H9 (cell line): ENCODE results near the gene FBXL14. TPM values are rescaled to one million over a fixed set of nuclear protein-coding genes. Genes with fewer than 3 reads are reported as not detected.

Experiments used
- DNase-seq: peaks from one replicate; pipeline ENCODE4 v3.0.0-alpha.2; 2017
- H2AFZ ChIP-seq: one replicate; pipeline ENCODE4 v1.6.1; 2013; ENCODE audit warnings: mild to moderate bottlenecking, low read length, control low read depth, moderate library complexity
- H2AK5ac ChIP-seq: 2 replicates; pipeline ENCODE4 v1.6.1; 2013; ENCODE audit warnings: low read length, control low read depth, mixed read lengths; ENCODE audit not compliant: insufficient read length
- H2BK120ac ChIP-seq: one replicate; pipeline ENCODE4 v1.6.1; 2013; ENCODE audit warnings: low read depth, mild to moderate bottlenecking, low read length, control low read depth, inconsistent platforms; ENCODE audit not compliant: poor library complexity, severe bottlenecking
- H2BK12ac ChIP-seq: 2 replicates; pipeline ENCODE4 v1.6.1; 2013; ENCODE audit warnings: low read length, control low read depth, mixed read lengths, low read depth; ENCODE audit not compliant: insufficient read length
- H2BK15ac ChIP-seq: 2 replicates; pipeline ENCODE4 v1.6.1; 2013; ENCODE audit warnings: low read depth, low read length, control low read depth
- H2BK20ac ChIP-seq: one replicate; pipeline ENCODE4 v1.6.1; 2013; ENCODE audit warnings: low read depth, mild to moderate bottlenecking, low read length, control low read depth, inconsistent platforms; ENCODE audit not compliant: poor library complexity, severe bottlenecking
- H2BK5ac ChIP-seq: 2 replicates; pipeline ENCODE4 v1.6.1; 2013; ENCODE audit warnings: low read length, control low read depth, mixed read lengths; ENCODE audit not compliant: insufficient read length
- H3K14ac ChIP-seq: 2 replicates; pipeline ENCODE4 v1.6.1; 2013; ENCODE audit warnings: low read length, control low read depth; ENCODE audit not compliant: insufficient read depth
- H3K18ac ChIP-seq: 2 replicates; pipeline ENCODE4 v1.6.1; 2013; ENCODE audit warnings: low read depth, mild to moderate bottlenecking, mixed read lengths, low read length, control low read depth; ENCODE audit not compliant: insufficient read length
- H3K23ac ChIP-seq: 2 replicates; pipeline ENCODE4 v1.6.1; 2013; ENCODE audit warnings: low read length, control low read depth, mixed read lengths, low read depth; ENCODE audit not compliant: insufficient read length
- H3K23me2 ChIP-seq: 2 replicates; pipeline ENCODE4 v1.6.1; 2013; ENCODE audit warnings: low read depth, mild to moderate bottlenecking, mixed read lengths, low read length, control low read depth; ENCODE audit not compliant: insufficient read length, poor library complexity, severe bottlenecking
- H3K27ac ChIP-seq: 2 replicates; pipeline ENCODE4 v1.5.1; 2013; ENCODE audit warnings: low read length, control low read depth, mixed read lengths, low read depth; ENCODE audit not compliant: insufficient read length
- H3K27me3 ChIP-seq: 2 replicates; pipeline ENCODE4 v1.6.1; 2013; ENCODE audit warnings: low read length, control low read depth, inconsistent platforms; ENCODE audit not compliant: insufficient read depth
- H3K4ac ChIP-seq: 2 replicates; pipeline ENCODE4 v1.6.1; 2013; ENCODE audit warnings: low read depth, mild to moderate bottlenecking, control low read depth, inconsistent platforms, low read length, moderate library complexity
- H3K4me1 ChIP-seq: 2 replicates; pipeline ENCODE4 v1.6.1; 2013; ENCODE audit warnings: low read length, control low read depth, inconsistent platforms; ENCODE audit not compliant: insufficient read depth
- H3K4me2 ChIP-seq: 2 replicates; pipeline ENCODE4 v1.6.1; 2013; ENCODE audit warnings: low read length, control low read depth, mixed read lengths; ENCODE audit not compliant: insufficient read length, insufficient read depth
- H3K56ac ChIP-seq: 2 replicates; pipeline ENCODE4 v1.6.1; 2013; ENCODE audit warnings: low read depth, mild to moderate bottlenecking, mixed read lengths, low read length, control low read depth; ENCODE audit not compliant: insufficient read length
- H3K79me1 ChIP-seq: 2 replicates; pipeline ENCODE4 v1.6.1; 2013; ENCODE audit warnings: low read depth, mild to moderate bottlenecking, moderate library complexity, low read length, control low read depth, inconsistent platforms; ENCODE audit not compliant: insufficient read depth, poor library complexity, severe bottlenecking
- H3K79me2 ChIP-seq: 2 replicates; pipeline ENCODE4 v1.6.1; 2013; ENCODE audit warnings: low read length, control low read depth, inconsistent platforms; ENCODE audit not compliant: insufficient read depth
- H3K9ac ChIP-seq: 2 replicates; pipeline ENCODE4 v1.6.1; 2013; ENCODE audit warnings: low read length, control low read depth, mixed read lengths; ENCODE audit not compliant: insufficient read length; ENCODE audit errors: extremely low read depth
- H3K9me3 ChIP-seq: one replicate; pipeline ENCODE4 v1.6.1; 2013; ENCODE audit warnings: low read depth, low read length, inconsistent platforms; ENCODE audit not compliant: control insufficient read depth
- H3T11ph ChIP-seq: one replicate; pipeline ENCODE4 v1.6.1; 2013; ENCODE audit warnings: mild to moderate bottlenecking, low read length, control low read depth, inconsistent platforms
- H4K20me1 ChIP-seq: one replicate; pipeline ENCODE4 v1.6.1; 2013; ENCODE audit not compliant: control insufficient read depth, insufficient read length, insufficient read depth
- H4K5ac ChIP-seq: 2 replicates; pipeline ENCODE4 v1.6.1; 2013; ENCODE audit warnings: low read depth, mild to moderate bottlenecking, mixed read lengths, low read length, control low read depth; ENCODE audit not compliant: insufficient read length
- H4K8ac ChIP-seq: replicated peaks from 2 replicates; pipeline ENCODE4 v1.6.1; 2013; ENCODE audit warnings: low read length, control low read depth, mixed read lengths, low read depth; ENCODE audit not compliant: insufficient read length
- H4K91ac ChIP-seq: 2 replicates; pipeline ENCODE4 v1.6.1; 2013; ENCODE audit warnings: low read depth, mild to moderate bottlenecking, moderate library complexity, mixed read lengths, low read length, control low read depth; ENCODE audit not compliant: insufficient read length
- H3K27ac Mint-ChIP-seq, 3 experiments: 2 replicates in 2 of 3; 3 replicates in 1 of 3; pipeline ENCODE4 v1.8.0; 2020 to 2021; ENCODE audit warnings: mixed read lengths in 3 of 3, mild to moderate bottlenecking in 1 of 3, moderate library complexity in 1 of 3
- H3K27me3 Mint-ChIP-seq: 2 replicates; pipeline ENCODE4 v1.8.0; 2021; ENCODE audit warnings: low read depth, mild to moderate bottlenecking, moderate library complexity, mixed read lengths
- H3K36me3 Mint-ChIP-seq, 3 experiments: 2 replicates in 2 of 3; 3 replicates in 1 of 3; pipeline ENCODE4 v1.8.0; 2020 to 2021; ENCODE audit warnings: low read depth in 3 of 3, mixed read lengths in 3 of 3; ENCODE audit not compliant: insufficient read depth in 1 of 3
- H3K4me1 Mint-ChIP-seq, 2 experiments: 2 replicates each; pipeline ENCODE4 v1.8.0; 2020; ENCODE audit warnings: mixed read lengths in 2 of 2
- H3K4me3 Mint-ChIP-seq, 2 experiments: 2 replicates in 1 of 2; 3 replicates in 1 of 2; pipeline ENCODE4 v1.8.0; 2020 to 2021; ENCODE audit warnings: mild to moderate bottlenecking in 2 of 2, mixed read lengths in 2 of 2, moderate library complexity in 1 of 2
- H3K9me3 Mint-ChIP-seq, 2 experiments: 2 replicates in 1 of 2; 3 replicates in 1 of 2; pipeline ENCODE4 v1.8.0; 2020; ENCODE audit warnings: mild to moderate bottlenecking in 2 of 2, mixed read lengths in 2 of 2, moderate library complexity in 1 of 2
- CTCF ChIP-seq: fragments of 200-600 bp; sonication (generic); conservative IDR thresholded peaks from 3 replicates; pipeline ENCODE4 v1.8.0; 2021; ENCODE audit warnings: antibody characterized with exemption, mild to moderate bottlenecking
- WGBS: extraction: QIAGEN DNeasy Blood & Tissue Kit; methylation state at CpG from one replicate; pipeline ENCODE4 v1.1.7; 2013; ENCODE audit warnings: missing lambda C conversion rate, low lambda C conversion rate, mixed read lengths; ENCODE audit not compliant: insufficient read length; ENCODE audit errors: extremely low coverage; 5-methylcytosine and 5-hydroxymethylcytosine counted together
- total RNA-seq: library from RNA; stranded (reverse); gene quantifications from 2 replicates; pipeline ENCODE4 v1.2.1, GENCODE V29; 2021

Gene FBXL14
- total RNA-seq, 1 experiment from 2014 or later: 15.6 TPM

DNA sequence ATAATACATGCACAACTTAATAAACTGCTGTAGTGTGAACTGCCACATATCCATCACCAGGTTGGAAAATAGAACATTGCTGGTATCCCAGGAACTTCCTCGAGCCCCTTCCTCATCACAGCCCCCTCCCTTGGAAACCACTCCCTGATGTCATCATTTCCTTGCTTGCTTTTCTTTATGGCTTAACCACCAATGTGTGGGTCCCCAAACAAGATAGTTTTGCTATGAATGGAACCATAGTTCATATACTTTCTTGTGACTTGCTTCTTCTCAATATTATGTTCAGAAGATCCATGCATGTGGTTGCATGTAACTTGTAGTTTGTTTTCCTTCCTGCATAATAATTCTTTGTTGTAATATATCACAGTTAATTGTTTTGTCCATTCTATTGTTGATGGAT lies 25.7 kb upstream of the FBXL14 start:
- Mint-ChIP-seq H3K36me3 (no peaks in the 10 kb centered on the region), H3K27ac (no peak overlapping the region), H3K4me1 (peaks cover 13 to 16% of the 10 kb centered on the region in 2 experiments), H3K27me3 (peaks cover 43% of the 10 kb centered on the region), H3K9me3 (no peaks in the 10 kb centered on the region), H3K4me3 (no peak overlapping the region)
- H3K4me2 ChIP-seq: no peak overlapping the region
- no peak overlapping the region for H2AFZ ChIP-seq
- no peak overlapping the region for H3T11ph ChIP-seq
- no peaks in the 10 kb centered on the region for H3K79me2 ChIP-seq
- no peak for TF ChIP-seq CTCF
- no peak overlapping the region for H2BK20ac ChIP-seq
- no peak overlapping the region for H3K56ac ChIP-seq
- no peak overlapping the region for H4K91ac ChIP-seq
- H3K4me1 ChIP-seq: no peaks in the 10 kb centered on the region; the same call in 1 of the 2 replicates
- H3K9me3 ChIP-seq: no peaks in the 10 kb centered on the region
- no peaks in the 10 kb centered on the region for H3K27me3 ChIP-seq
- no peak overlapping the region for H2BK15ac ChIP-seq
- DNase-seq: no peak
- H3K23ac ChIP-seq: no peak overlapping the region
- no peak overlapping the region for H3K18ac ChIP-seq
- no peaks in the 10 kb centered on the region for H3K79me1 ChIP-seq
- no peak overlapping the region for H2BK120ac ChIP-seq
- WGBS: no CpG with 5 or more reads among the region's 1 CpG
- no peak overlapping the region for H2BK5ac ChIP-seq
- no peak overlapping the region for H4K8ac ChIP-seq
- no peak overlapping the region for H3K9ac ChIP-seq
- H4K20me1 ChIP-seq: no peaks in the 10 kb centered on the region
- H3K27ac ChIP-seq: no peak overlapping the region
- no peak overlapping the region for H2AK5ac ChIP-seq
- no peaks in the 10 kb centered on the region for H3K23me2 ChIP-seq
- no peak overlapping the region for H2BK12ac ChIP-seq
- H3K14ac ChIP-seq: no peak overlapping the region
- H4K5ac ChIP-seq: no peak overlapping the region
- no peak overlapping the region for H3K4ac ChIP-seq
